Measurements from ENCODE around the gene TRIM24. TPM values are rescaled to one million over a fixed set of nuclear protein-coding genes. Genes with fewer than 3 reads are reported as not detected.

Gene TRIM24
- total RNA-seq, 2 donors from 2014 or later = 4.7 to 9.1 TPM

DNA sequence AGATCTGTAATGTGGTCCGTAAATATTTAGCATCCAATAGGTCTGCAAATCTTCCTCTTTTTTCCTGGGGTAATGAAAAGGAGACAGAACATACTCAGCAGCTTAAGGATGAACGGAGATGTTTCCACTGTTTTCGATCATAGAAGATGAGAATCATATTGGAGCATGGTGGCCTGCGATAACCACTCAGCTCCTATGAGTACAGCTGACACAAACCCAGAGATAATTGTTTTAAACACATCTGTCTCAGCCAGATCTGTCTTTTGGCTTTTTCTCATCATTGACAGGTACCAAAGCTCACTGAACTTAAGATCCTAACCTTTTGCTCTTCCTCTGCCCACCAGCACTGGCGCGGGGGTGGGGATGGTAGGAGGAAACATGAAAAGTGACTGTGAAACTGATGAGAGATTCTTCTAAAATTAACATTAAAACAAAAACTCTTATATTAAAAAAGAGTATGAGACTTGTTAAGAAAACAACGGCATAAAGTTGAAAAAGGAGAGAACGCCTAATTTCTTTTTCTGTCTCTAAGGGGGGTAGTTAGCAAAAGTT, 170.1 kb downstream of the TRIM24 start:
- Histone ChIP-seq H3K27me3 (replicated peaks; ENCODE audit: insufficient read depth) (no peaks in the 10 kb centered on the region), H3K9me3 (no peaks in the 10 kb centered on the region), H3K4me3 (no peak overlapping the region), H3K36me3 (no peaks in the 10 kb centered on the region), H3K27ac (no peak overlapping the region), H3K4me1 (ENCODE audit: control insufficient read depth in 1 of 2, low read depth in 2 of 2) (no peaks in the 10 kb centered on the region)
- ATAC-seq (ENCODE audit: insufficient number of reproducible peaks, low FRiP score, low read depth) (no peak), DNase-seq (ENCODE audit: low spot score) (no peak)
- TF ChIP-seq, protein P1, sequence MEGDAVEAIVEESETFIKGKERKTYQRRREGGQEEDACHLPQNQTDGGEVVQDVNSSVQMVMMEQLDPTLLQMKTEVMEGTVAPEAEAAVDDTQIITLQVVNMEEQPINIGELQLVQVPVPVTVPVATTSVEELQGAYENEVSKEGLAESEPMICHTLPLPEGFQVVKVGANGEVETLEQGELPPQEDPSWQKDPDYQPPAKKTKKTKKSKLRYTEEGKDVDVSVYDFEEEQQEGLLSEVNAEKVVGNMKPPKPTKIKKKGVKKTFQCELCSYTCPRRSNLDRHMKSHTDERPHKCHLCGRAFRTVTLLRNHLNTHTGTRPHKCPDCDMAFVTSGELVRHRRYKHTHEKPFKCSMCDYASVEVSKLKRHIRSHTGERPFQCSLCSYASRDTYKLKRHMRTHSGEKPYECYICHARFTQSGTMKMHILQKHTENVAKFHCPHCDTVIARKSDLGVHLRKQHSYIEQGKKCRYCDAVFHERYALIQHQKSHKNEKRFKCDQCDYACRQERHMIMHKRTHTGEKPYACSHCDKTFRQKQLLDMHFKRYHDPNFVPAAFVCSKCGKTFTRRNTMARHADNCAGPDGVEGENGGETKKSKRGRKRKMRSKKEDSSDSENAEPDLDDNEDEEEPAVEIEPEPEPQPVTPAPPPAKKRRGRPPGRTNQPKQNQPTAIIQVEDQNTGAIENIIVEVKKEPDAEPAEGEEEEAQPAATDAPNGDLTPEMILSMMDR (IDR thresholded peaks at IDR 0.05) = no peak

DNA sequence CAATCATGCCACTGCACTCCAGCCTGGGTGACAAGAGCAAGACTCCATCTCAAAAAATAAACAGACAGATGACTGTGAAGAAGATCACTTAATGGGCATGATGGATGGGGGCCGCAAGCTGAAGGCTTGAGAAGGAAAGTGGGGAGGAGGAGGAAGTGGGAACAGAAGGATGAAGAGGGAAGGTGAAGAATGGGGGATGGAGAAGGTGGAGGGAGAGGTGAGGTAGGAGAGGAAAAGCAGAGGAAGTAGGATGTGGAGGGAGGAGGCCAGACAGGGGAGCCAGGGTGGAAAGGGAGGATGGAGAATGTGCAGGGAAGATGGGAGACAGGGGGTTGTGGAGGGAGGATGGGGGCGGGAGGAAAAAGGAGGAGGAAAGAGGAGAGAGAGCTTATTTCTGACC, 172.3 kb downstream of the TRIM24 start:
- Histone ChIP-seq H3K27ac (no peak overlapping the region), H3K4me3 (no peak overlapping the region), H3K27me3 (replicated peaks; ENCODE audit: insufficient read depth) (no peaks in the 10 kb centered on the region), H3K4me1 (ENCODE audit: control insufficient read depth in 1 of 2, low read depth in 2 of 2) (no peaks in the 10 kb centered on the region), H3K9me3 (no peaks in the 10 kb centered on the region), H3K36me3 (no peaks in the 10 kb centered on the region)
- DNase-seq (ENCODE audit: low spot score) (no peak), ATAC-seq (ENCODE audit: insufficient number of reproducible peaks, low FRiP score, low read depth) (no peak)
- TF ChIP-seq, protein P1 (IDR thresholded peaks at IDR 0.05) = no peak

DNA sequence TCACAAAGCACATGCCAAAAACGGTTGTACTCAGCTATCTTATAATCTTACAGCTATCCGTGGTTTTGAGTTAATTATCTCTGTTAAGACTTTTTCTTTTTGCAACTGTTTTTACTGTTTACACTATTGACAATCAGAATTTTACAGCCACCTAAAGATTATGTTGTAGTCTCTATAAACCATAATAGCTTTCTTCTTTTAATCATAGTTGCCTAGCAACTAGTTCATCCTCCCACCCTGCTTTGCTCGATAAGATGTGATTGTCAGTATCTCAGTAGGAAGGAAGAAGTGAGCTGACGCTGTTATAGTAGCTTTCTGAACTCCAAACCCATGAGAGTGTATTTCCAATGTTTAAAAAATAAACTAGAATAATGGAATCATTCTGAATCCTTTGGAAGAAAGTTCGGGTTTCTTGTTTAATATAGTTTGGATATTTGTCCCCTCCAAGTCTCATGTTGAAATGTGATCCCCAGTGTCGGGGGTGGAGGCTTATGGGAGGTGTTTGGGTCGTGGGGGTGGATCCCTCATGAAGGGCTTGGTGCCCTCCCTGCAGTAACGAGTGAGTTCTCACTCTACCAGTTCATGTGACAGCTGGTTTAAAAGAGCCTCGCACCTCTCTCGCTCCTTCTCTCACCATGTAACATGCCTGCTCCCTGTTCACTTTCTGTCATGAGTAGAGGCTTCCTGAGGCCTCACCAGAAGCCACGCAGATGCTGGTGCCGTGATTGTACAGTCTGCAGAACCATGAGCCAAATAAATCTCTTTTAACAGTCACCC, 173.0 kb downstream of the TRIM24 start:
- DNase-seq (ENCODE audit: low spot score) (no peak), ATAC-seq (ENCODE audit: insufficient number of reproducible peaks, low FRiP score, low read depth) (no peak)
- H3K4me1 ChIP-seq (ENCODE audit: control insufficient read depth in 1 of 2, low read depth in 2 of 2) = no peaks in the 10 kb centered on the region
- no peaks in the 10 kb centered on the region for H3K9me3 ChIP-seq
- H3K4me3 ChIP-seq = no peak overlapping the region
- H3K27me3 ChIP-seq (replicated peaks; ENCODE audit: insufficient read depth) = no peaks in the 10 kb centered on the region
- no peaks in the 10 kb centered on the region for H3K36me3 ChIP-seq
- H3K27ac ChIP-seq = no peak overlapping the region
- TF ChIP-seq, protein P1 (IDR thresholded peaks at IDR 0.05) = no peak

Other genes starting within 250 kb of the TRIM24 start
- 1 to 10 TPM in 1 of 2 donors, not detected in 1; 3.7 TPM for gene SVOPL, start 241.1 kb downstream of the TRIM24 start, total RNA-seq

Measured in thoracic aorta (tissue), 2 donors.